ENCODE data around the gene TCF7.

TCF7 gene

GRCh38 chr5:134113363-134113889 is 1.1 kb upstream of the TCF7 start:
- DNase-seq (ENCODE audit: low read depth): no peak

GRCh38 chr5:134114886-134115805 is 665 bp downstream of the TCF7 start:
- DNase-seq (ENCODE audit: low read depth): peak; percentile 67

GRCh38 chr5:134115806-134116175 is 1.3 kb downstream of the TCF7 start:
- DNase-seq (ENCODE audit: low read depth): no peak

- no peak for DNase-seq (ENCODE audit: low read depth)
Observed at GRCh38 chr5:134116286-134116685, 1.8 kb downstream of the TCF7 start.

GRCh38 chr5:134116789-134117761 is 2.6 kb downstream of the TCF7 start:
- DNase-seq (ENCODE audit: low read depth): no peak

GRCh38 chr5:134118212-134118835 is 3.8 kb downstream of the TCF7 start:
- no peak for DNase-seq (ENCODE audit: low read depth)

- DNase-seq (ENCODE audit: low read depth): no peak
Observed at GRCh38 chr5:134119720-134120119, 5.2 kb downstream of the TCF7 start.

- DNase-seq (ENCODE audit: low read depth): no peak
Observed at GRCh38 chr5:134120386-134121138, 6.1 kb downstream of the TCF7 start.

GRCh38 chr5:134122530-134122929 is 8.0 kb downstream of the TCF7 start:
- no peak for DNase-seq (ENCODE audit: low read depth)

GRCh38 chr5:134123360-134123759 is 8.9 kb downstream of the TCF7 start:
- DNase-seq (ENCODE audit: low read depth): no peak

GRCh38 chr5:134124289-134125038 is 10.0 kb downstream of the TCF7 start:
- no peak for DNase-seq (ENCODE audit: low read depth)

- DNase-seq (ENCODE audit: low read depth): no peak
Observed at GRCh38 chr5:134125039-134126015, 10.8 kb downstream of the TCF7 start.

- no peak for DNase-seq (ENCODE audit: low read depth)
Observed at GRCh38 chr5:134127376-134127861, 12.9 kb downstream of the TCF7 start.

- no peak for DNase-seq (ENCODE audit: low read depth)
Observed at GRCh38 chr5:134127988-134128647, 13.6 kb downstream of the TCF7 start.

- DNase-seq (ENCODE audit: low read depth): no peak
Observed at GRCh38 chr5:134128648-134128995, 14.1 kb downstream of the TCF7 start.

GRCh38 chr5:134129411-134130238 is 15.1 kb downstream of the TCF7 start:
- no peak for DNase-seq (ENCODE audit: low read depth)

- no peak for DNase-seq (ENCODE audit: low read depth)
Observed at GRCh38 chr5:134130239-134130945, 15.9 kb downstream of the TCF7 start.
